ENCODE data around the gene SLC30A3. TPM values are rescaled to one million over a fixed set of nuclear protein-coding genes. Genes with fewer than 3 reads are reported as not detected.

The SLC30A3 gene
- total RNA-seq, 1 donor from 2014 or later, result 0.16 TPM

DNA sequence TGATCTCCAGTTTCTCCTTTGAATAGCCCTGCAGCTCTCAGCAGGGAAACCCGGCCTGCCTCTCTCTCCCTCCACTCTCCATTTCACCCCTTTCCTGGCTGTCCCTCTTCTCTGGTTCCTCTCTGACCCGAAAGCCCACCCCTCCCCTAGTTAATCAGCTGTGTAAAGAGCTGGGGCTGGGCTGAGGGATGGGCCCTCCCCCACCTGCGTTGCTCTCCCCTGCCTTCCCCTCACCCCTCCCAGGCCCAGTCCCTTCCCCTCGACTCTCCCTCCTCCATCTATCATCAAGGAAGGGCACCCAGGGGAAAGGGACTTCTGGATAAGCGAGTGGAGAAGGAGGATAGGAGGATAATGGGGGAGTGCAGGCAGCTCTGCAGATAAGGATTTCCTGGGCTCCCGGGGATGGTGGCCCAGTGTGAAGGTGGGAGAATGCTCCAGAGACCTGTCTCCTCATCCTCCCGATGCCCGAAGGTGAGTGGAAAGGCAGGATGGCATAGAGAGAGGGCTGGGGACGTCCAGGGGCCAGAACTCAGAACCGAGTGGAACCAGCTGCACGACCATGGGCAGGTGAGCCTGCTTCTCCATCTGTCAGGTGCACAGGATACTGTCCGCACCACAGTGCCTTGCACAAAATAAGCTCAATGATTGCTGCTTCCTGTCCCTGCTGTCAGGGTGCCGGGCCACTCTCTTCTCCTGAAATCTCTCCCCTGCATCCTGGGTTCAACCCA, 12.0 kb downstream of the SLC30A3 start:
- no peak for DNase-seq (ENCODE audit: low read depth)
- H3K79me2 ChIP-seq (ENCODE audit: insufficient read depth, low read length), result no peaks in the 10 kb centered on the region
- H3K27me3 ChIP-seq (ENCODE audit: insufficient read depth, low read length), result peaks cover 6% of the 10 kb centered on the region
- H3K4me1 Mint-ChIP-seq (ENCODE audit: low read depth, unreplicated experiment), result no peaks in the 10 kb centered on the region
- H3K4me1 ChIP-seq (ENCODE audit: insufficient read depth, low read length), result peaks cover 11% of the 10 kb centered on the region
- no peak overlapping the region for H3K4me3 Mint-ChIP-seq (ENCODE audit: unreplicated experiment)
- FAIRE-seq, result no peak
- no peak for TF ChIP-seq EZH2 (IDR thresholded peaks at IDR 0.05; ENCODE audit: insufficient read depth, low read length)
- TF ChIP-seq, protein P1, sequence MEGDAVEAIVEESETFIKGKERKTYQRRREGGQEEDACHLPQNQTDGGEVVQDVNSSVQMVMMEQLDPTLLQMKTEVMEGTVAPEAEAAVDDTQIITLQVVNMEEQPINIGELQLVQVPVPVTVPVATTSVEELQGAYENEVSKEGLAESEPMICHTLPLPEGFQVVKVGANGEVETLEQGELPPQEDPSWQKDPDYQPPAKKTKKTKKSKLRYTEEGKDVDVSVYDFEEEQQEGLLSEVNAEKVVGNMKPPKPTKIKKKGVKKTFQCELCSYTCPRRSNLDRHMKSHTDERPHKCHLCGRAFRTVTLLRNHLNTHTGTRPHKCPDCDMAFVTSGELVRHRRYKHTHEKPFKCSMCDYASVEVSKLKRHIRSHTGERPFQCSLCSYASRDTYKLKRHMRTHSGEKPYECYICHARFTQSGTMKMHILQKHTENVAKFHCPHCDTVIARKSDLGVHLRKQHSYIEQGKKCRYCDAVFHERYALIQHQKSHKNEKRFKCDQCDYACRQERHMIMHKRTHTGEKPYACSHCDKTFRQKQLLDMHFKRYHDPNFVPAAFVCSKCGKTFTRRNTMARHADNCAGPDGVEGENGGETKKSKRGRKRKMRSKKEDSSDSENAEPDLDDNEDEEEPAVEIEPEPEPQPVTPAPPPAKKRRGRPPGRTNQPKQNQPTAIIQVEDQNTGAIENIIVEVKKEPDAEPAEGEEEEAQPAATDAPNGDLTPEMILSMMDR (IDR thresholded peaks at IDR 0.05; ENCODE audit: insufficient read depth, low read depth, low read length), result no peak
- H3K27ac ChIP-seq (ENCODE audit: low read depth, low read length), result no peak overlapping the region
- H2AFZ ChIP-seq (ENCODE audit: low read depth, low read length), result no peak overlapping the region
- no peaks in the 10 kb centered on the region for H3K9me3 ChIP-seq (ENCODE audit: insufficient read depth, low read depth, low read length)
- no peak overlapping the region for H3K4me2 ChIP-seq (ENCODE audit: low read length)
- peaks cover 41% of the 10 kb centered on the region for H3K27me3 Mint-ChIP-seq (ENCODE audit: low read depth, unreplicated experiment)
- no peak overlapping the region for H3K4me3 ChIP-seq (ENCODE audit: insufficient read depth, low read depth, low read length)
- H3K9me3 Mint-ChIP-seq (ENCODE audit: unreplicated experiment), result no peaks in the 10 kb centered on the region
- H3K27ac Mint-ChIP-seq (ENCODE audit: unreplicated experiment), result no peak overlapping the region
- no peaks in the 10 kb centered on the region for H4K20me1 ChIP-seq (ENCODE audit: insufficient read depth, low read length)
- no peaks in the 10 kb centered on the region for H3K36me3 Mint-ChIP-seq (ENCODE audit: low read depth, unreplicated experiment)
- no peak overlapping the region for H3K9ac ChIP-seq (ENCODE audit: low read length)
- H3K36me3 ChIP-seq (ENCODE audit: insufficient read depth, low read length), result no peaks in the 10 kb centered on the region

DNA sequence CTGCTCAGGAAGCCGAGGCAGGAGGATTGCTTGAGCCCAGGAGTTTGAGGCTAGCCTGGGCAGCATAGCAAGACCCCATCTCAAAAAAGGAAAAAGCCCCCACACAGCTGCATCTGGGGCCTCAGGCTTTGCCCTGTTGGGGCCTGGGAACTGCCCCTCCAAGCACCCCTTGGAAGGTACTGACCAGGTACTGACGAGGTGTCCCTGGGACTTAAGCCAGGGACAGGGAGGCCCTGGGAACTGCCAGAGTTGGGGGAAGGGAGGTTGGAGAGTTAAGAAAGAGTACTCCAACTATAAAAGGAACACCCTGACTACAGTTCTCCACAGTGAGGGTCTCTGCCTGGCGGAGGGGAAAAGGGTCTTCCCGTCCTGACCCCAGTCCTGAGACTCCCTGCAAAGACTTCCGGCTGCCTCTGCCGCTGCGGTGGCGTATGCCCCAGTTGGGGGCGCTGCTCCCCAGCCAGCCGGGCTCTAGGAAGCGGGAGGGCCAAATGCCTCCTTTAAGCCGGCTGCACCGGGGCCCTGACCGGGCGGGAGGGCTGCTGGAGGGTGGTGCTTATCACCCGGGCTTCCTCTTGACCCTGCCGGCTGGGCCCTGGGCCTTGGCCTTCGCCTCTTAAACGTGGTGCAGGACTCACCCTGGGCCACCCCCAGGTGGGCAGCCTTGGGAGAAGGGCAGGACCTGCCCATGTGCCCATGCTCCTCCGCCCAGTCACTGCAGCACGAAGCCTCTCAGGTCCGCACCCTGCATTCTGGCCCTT, 12.8 kb downstream of the SLC30A3 start:
- Mint-ChIP-seq H3K36me3 (ENCODE audit: low read depth, unreplicated experiment) (no peaks in the 10 kb centered on the region), H3K9me3 (ENCODE audit: unreplicated experiment) (no peaks in the 10 kb centered on the region), H3K4me3 (ENCODE audit: unreplicated experiment) (no peak overlapping the region), H3K27me3 (ENCODE audit: low read depth, unreplicated experiment) (peaks cover 35% of the 10 kb centered on the region), H3K27ac (ENCODE audit: unreplicated experiment) (no peak overlapping the region), H3K4me1 (ENCODE audit: low read depth, unreplicated experiment) (no peaks in the 10 kb centered on the region)
- Histone ChIP-seq H3K27ac (ENCODE audit: low read depth, low read length) (no peak overlapping the region), H3K9me3 (ENCODE audit: insufficient read depth, low read depth, low read length) (no peaks in the 10 kb centered on the region), H3K9ac (ENCODE audit: low read length) (no peak overlapping the region), H3K4me1 (ENCODE audit: insufficient read depth, low read length) (peaks cover 5% of the 10 kb centered on the region), H3K36me3 (ENCODE audit: insufficient read depth, low read length) (no peaks in the 10 kb centered on the region), H3K4me2 (ENCODE audit: low read length) (no peak overlapping the region), H4K20me1 (ENCODE audit: insufficient read depth, low read length) (no peaks in the 10 kb centered on the region), H3K4me3 (ENCODE audit: insufficient read depth, low read depth, low read length) (no peak overlapping the region), H3K27me3 (ENCODE audit: insufficient read depth, low read length) (peaks cover 6% of the 10 kb centered on the region), H2AFZ (ENCODE audit: low read depth, low read length) (no peak overlapping the region), H3K79me2 (ENCODE audit: insufficient read depth, low read length) (no peaks in the 10 kb centered on the region)
- FAIRE-seq (no peak), DNase-seq (ENCODE audit: low read depth) (no peak)
- TF ChIP-seq, protein P1 (IDR thresholded peaks at IDR 0.05; ENCODE audit: insufficient read depth, low read depth, low read length), result peak; percentile 34
- no peak for TF ChIP-seq EZH2 (IDR thresholded peaks at IDR 0.05; ENCODE audit: insufficient read depth, low read length)
